Measurements from ENCODE around the gene C9orf85.

Gene C9orf85

GRCh38 chr9:71878327-71879274, 32.8 kb upstream of the C9orf85 start:
- no peak overlapping the region for H3K27ac Mint-ChIP-seq
- H3K36me3 Mint-ChIP-seq (ENCODE audit: low read depth): peaks cover 92% of the 10 kb centered on the region
- TF ChIP-seq, protein P1, sequence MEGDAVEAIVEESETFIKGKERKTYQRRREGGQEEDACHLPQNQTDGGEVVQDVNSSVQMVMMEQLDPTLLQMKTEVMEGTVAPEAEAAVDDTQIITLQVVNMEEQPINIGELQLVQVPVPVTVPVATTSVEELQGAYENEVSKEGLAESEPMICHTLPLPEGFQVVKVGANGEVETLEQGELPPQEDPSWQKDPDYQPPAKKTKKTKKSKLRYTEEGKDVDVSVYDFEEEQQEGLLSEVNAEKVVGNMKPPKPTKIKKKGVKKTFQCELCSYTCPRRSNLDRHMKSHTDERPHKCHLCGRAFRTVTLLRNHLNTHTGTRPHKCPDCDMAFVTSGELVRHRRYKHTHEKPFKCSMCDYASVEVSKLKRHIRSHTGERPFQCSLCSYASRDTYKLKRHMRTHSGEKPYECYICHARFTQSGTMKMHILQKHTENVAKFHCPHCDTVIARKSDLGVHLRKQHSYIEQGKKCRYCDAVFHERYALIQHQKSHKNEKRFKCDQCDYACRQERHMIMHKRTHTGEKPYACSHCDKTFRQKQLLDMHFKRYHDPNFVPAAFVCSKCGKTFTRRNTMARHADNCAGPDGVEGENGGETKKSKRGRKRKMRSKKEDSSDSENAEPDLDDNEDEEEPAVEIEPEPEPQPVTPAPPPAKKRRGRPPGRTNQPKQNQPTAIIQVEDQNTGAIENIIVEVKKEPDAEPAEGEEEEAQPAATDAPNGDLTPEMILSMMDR (IDR thresholded peaks at IDR 0.05): no peak
- no peaks in the 10 kb centered on the region for H3K4me1 Mint-ChIP-seq
- peaks cover 4% of the 10 kb centered on the region for H3K27me3 Mint-ChIP-seq (ENCODE audit: low read depth, poor library complexity)
- DNase-seq: no peak
- peaks cover 75% of the 10 kb centered on the region for H3K9me3 Mint-ChIP-seq
- H3K4me3 Mint-ChIP-seq: no peak overlapping the region

- no peaks in the 10 kb centered on the region for H3K4me1 Mint-ChIP-seq
- peaks cover 4% of the 10 kb centered on the region for H3K27me3 Mint-ChIP-seq (ENCODE audit: low read depth, poor library complexity)
- peaks cover 85% of the 10 kb centered on the region for H3K9me3 Mint-ChIP-seq
- H3K36me3 Mint-ChIP-seq (ENCODE audit: low read depth): peaks cover 94% of the 10 kb centered on the region
- TF ChIP-seq, protein P1 (IDR thresholded peaks at IDR 0.05): no peak
- DNase-seq: no peak
- no peak overlapping the region for H3K27ac Mint-ChIP-seq
- no peak overlapping the region for H3K4me3 Mint-ChIP-seq
These were observed 31.7 kb upstream of the C9orf85 start for GRCh38 chr9:71879644-71880174.

- DNase-seq: no peak
- Mint-ChIP-seq H3K4me3 (no peak overlapping the region), H3K27ac (no peak overlapping the region), H3K36me3 (ENCODE audit: low read depth) (peaks cover 92% of the 10 kb centered on the region), H3K4me1 (no peaks in the 10 kb centered on the region), H3K27me3 (ENCODE audit: low read depth, poor library complexity) (peaks cover 4% of the 10 kb centered on the region), H3K9me3 (peaks cover 84% of the 10 kb centered on the region)
- TF ChIP-seq, protein P1 (IDR thresholded peaks at IDR 0.05): no peak
These were observed 27.4 kb upstream of the C9orf85 start for GRCh38 chr9:71884005-71884404.

DNA sequence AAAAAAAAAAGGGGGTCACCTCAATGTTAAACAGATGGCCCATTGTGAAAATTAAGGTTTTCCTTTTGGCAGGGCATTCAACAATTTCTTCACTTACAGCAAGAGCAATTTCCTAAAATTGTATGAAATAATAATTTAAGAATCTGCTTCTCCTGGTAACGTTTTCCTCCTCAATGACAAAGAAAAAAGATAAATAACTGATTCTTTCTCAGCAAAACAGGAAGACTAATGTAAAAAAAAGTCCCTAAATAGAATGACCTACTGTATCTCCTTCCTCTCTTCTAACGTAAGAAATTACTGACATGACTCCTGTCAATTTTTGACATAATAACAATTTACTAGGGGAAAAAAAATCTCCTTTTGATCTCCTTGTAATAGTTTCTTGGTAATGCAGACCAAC, 26.0 kb upstream of the C9orf85 start:
- Mint-ChIP-seq H3K9me3 (peaks cover 76% of the 10 kb centered on the region), H3K27me3 (ENCODE audit: low read depth, poor library complexity) (peaks cover 4% of the 10 kb centered on the region), H3K4me1 (no peaks in the 10 kb centered on the region), H3K4me3 (no peak overlapping the region), H3K27ac (no peak overlapping the region), H3K36me3 (ENCODE audit: low read depth) (peaks cover 87% of the 10 kb centered on the region)
- DNase-seq: no peak
- TF ChIP-seq, protein P1 (IDR thresholded peaks at IDR 0.05): no peak

- Mint-ChIP-seq H3K9me3 (peaks cover 70% of the 10 kb centered on the region), H3K4me1 (no peaks in the 10 kb centered on the region), H3K36me3 (ENCODE audit: low read depth) (peaks cover 85% of the 10 kb centered on the region), H3K4me3 (no peak overlapping the region), H3K27ac (no peak overlapping the region), H3K27me3 (ENCODE audit: low read depth, poor library complexity) (peaks cover 4% of the 10 kb centered on the region)
- TF ChIP-seq, protein P1 (IDR thresholded peaks at IDR 0.05): no peak
- no peak for DNase-seq
These were observed 25.4 kb upstream of the C9orf85 start for GRCh38 chr9:71886015-71886414.
